RWPE2 (cell line): ENCODE measurements around the gene PDE11A.

Source experiments
- ATAC-seq: fragments of 200-7000 bp; cut with Tn5 transposase; 3 replicates; pipeline ENCODE4 v1.9.1; 2021; ENCODE audit warnings: low read depth
- DNase-seq: peaks from one replicate; pipeline ENCODE4 v3.0.0-alpha.2; 2020; ENCODE audit warnings: low spot score
- H3K27ac ChIP-seq: fragments of 450-650 bp; 2 replicates; pipeline ENCODE4 v1.5.1; 2017; ENCODE audit warnings: mild to moderate bottlenecking; ENCODE audit not compliant: poor library complexity, severe bottlenecking
- H3K27me3 ChIP-seq: fragments of 250-450 bp; sonication (Bioruptor Pico); 2 replicates; pipeline ENCODE4 v1.5.1; 2021; ENCODE audit warnings: mild to moderate bottlenecking, moderate library complexity; ENCODE audit not compliant: insufficient read depth, poor library complexity, severe bottlenecking
- H3K36me3 ChIP-seq: fragments of 250-450 bp; sonication (Bioruptor Pico); 2 replicates; pipeline ENCODE4 v1.5.1; 2020; ENCODE audit warnings: low read depth, mild to moderate bottlenecking, moderate library complexity
- H3K4me1 ChIP-seq: fragments of 250-450 bp; sonication (Bioruptor Pico); 2 replicates; pipeline ENCODE4 v1.5.1; 2021; ENCODE audit warnings: mild to moderate bottlenecking, moderate library complexity; ENCODE audit not compliant: insufficient read depth, poor library complexity, severe bottlenecking
- H3K4me3 ChIP-seq: fragments of 250-450 bp; sonication (Bioruptor Pico); 2 replicates; pipeline ENCODE4 v1.5.1; 2021; ENCODE audit warnings: mild to moderate bottlenecking, moderate library complexity; ENCODE audit not compliant: severe bottlenecking
- H3K9me3 ChIP-seq: fragments of 250-450 bp; sonication (Bioruptor Pico); 2 replicates; pipeline ENCODE4 v1.5.1; 2021; ENCODE audit warnings: mild to moderate bottlenecking, moderate library complexity; ENCODE audit not compliant: severe bottlenecking
- TF ChIP-seq, protein P1 (sequence below): fragments of 450-650 bp; IDR thresholded peaks from one replicate; pipeline ENCODE4 v1.5.1; 2017; ENCODE audit warnings: mild to moderate bottlenecking, moderate library complexity; ENCODE audit not compliant: poor library complexity, severe bottlenecking

The PDE11A gene

DNA sequence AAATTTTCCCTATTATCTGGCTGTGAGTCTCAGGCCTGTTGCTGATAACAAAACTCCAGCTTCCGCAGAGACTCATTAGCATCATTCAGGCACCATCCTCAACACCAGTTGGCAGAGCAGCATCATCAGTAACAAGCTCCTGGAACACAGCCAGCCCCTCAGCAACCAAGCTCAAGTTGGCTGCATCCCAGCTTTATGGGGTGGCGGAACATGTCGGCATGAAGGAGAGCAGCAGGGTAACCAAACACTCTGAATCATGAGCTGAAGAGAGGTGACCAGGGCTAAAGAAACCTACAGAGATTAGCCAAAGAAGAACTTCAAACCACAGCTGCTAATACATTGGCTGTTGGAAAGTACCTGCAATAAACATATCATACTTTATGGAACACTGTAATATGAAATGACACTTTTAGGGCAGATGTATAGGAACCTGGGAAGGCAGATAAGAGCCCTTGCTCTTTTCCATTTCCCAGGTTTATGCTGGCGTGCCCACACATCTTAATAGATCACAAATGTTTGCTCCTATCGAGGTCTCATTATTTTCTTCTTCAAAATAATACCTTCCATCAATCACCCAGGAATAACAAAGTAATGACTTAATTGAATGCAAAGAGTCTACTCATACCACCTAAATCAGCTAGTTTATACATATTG is 63.8 kb downstream of the PDE11A start:
- TF ChIP-seq, protein P1, sequence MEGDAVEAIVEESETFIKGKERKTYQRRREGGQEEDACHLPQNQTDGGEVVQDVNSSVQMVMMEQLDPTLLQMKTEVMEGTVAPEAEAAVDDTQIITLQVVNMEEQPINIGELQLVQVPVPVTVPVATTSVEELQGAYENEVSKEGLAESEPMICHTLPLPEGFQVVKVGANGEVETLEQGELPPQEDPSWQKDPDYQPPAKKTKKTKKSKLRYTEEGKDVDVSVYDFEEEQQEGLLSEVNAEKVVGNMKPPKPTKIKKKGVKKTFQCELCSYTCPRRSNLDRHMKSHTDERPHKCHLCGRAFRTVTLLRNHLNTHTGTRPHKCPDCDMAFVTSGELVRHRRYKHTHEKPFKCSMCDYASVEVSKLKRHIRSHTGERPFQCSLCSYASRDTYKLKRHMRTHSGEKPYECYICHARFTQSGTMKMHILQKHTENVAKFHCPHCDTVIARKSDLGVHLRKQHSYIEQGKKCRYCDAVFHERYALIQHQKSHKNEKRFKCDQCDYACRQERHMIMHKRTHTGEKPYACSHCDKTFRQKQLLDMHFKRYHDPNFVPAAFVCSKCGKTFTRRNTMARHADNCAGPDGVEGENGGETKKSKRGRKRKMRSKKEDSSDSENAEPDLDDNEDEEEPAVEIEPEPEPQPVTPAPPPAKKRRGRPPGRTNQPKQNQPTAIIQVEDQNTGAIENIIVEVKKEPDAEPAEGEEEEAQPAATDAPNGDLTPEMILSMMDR: no peak
- ATAC-seq: peak; percentile 46; the same call in 2 of the 3 replicates
- H3K27ac ChIP-seq: no peak overlapping the region
- no peaks in the 10 kb centered on the region for H3K36me3 ChIP-seq
- no peak overlapping the region for H3K4me3 ChIP-seq
- no peaks in the 10 kb centered on the region for H3K27me3 ChIP-seq
- no peak for DNase-seq
- no peaks in the 10 kb centered on the region for H3K4me1 ChIP-seq
- no peaks in the 10 kb centered on the region for H3K9me3 ChIP-seq

DNA sequence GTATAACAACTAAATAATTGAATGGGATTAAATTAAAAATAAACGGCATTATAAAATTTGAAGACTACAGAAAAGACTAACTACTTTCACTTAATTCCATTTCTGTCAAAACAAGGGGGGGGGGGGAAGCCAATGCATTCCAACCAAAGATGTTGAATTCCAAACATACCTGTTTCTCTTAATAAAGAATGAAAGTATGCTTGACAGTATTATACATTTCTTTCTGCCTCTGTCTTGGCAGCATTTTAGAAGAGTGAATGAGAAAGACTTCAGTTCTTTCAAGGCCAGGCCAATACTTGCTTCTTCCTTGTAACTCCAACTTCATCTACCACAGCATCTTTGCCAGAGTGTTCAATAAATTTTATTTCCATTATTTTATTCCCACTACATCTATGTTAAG is 65.9 kb downstream of the PDE11A start:
- ATAC-seq: no peak
- H3K4me3 ChIP-seq: no peak overlapping the region
- no peak for DNase-seq
- no peaks in the 10 kb centered on the region for H3K36me3 ChIP-seq
- H3K27me3 ChIP-seq: no peaks in the 10 kb centered on the region
- no peak overlapping the region for H3K27ac ChIP-seq
- H3K4me1 ChIP-seq: no peaks in the 10 kb centered on the region
- H3K9me3 ChIP-seq: no peaks in the 10 kb centered on the region
- TF ChIP-seq, protein P1: no peak

DNA sequence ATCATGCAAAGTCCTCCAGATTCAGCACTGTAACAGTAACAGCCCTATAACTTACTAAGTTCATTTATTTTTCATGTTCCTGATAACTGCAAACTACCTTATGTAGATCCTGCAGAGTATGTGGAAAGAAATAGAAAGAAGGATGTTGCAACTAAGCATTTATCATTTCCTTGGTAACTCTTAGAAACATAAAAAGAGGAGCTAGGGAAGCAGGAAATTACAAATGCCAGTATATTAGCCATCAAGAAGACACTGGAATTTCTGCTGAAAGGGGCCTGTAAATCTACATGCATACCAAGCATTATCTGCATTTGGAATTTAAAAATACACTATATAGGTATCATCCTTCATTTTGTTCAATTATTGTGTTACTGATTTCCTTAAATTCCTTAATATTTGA is 66.8 kb downstream of the PDE11A start:
- TF ChIP-seq, protein P1: no peak
- DNase-seq (no peak), ATAC-seq (peak; percentile 36; the same call in 1 of the 3 replicates)
- no peak overlapping the region for H3K27ac ChIP-seq
- H3K36me3 ChIP-seq: no peaks in the 10 kb centered on the region
- no peak overlapping the region for H3K4me3 ChIP-seq
- H3K4me1 ChIP-seq: no peaks in the 10 kb centered on the region
- no peaks in the 10 kb centered on the region for H3K9me3 ChIP-seq
- H3K27me3 ChIP-seq: no peaks in the 10 kb centered on the region

DNA sequence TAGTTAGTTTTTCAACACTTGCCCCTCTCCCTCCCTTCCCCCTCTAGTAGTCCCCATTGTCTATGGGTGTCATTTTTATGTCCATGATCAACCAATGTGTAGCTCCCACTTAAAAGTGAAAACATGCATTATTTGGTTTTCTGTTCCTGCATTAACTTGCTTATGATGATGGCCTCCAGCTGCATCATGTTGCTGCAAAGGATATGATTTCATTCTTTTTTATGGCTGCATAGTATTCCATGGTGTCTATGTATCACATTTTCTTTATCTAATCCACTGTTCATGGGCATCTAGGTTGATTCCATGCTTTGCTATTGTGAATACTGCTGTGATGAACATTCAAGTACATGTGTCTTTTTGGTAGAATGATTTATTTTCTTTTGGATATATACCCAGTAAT is 70.5 kb downstream of the PDE11A start:
- Histone ChIP-seq H3K27ac (no peak overlapping the region), H3K36me3 (no peaks in the 10 kb centered on the region), H3K9me3 (no peaks in the 10 kb centered on the region), H3K27me3 (no peaks in the 10 kb centered on the region), H3K4me1 (no peaks in the 10 kb centered on the region), H3K4me3 (no peak overlapping the region)
- TF ChIP-seq, protein P1: no peak
- no peak for ATAC-seq
- DNase-seq: no peak

DNA sequence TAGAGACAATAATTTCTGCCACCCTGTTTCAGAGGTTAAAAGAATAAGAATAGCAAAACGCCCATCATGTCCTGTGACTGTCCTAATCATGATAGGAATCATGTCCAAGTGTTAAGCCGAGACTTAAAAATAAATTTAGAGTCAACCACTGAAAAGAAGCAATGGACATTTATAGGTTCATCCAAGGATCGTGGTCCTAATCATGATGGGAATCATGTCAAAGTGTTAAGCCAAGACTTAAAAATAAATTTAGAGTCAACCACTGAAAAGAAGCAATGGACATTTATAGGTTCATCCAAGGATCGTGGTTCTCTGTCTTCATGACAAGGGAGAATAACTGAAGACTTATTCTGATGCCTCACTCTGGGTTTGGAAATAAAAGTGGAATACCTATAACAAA is 73.6 kb downstream of the PDE11A start:
- no peak overlapping the region for H3K4me3 ChIP-seq
- TF ChIP-seq, protein P1: no peak
- peak overlapping the region; percentile 54 for H3K27ac ChIP-seq
- no peaks in the 10 kb centered on the region for H3K36me3 ChIP-seq
- H3K4me1 ChIP-seq: no peaks in the 10 kb centered on the region
- no peaks in the 10 kb centered on the region for H3K9me3 ChIP-seq
- ATAC-seq: no peak
- DNase-seq: no peak
- no peaks in the 10 kb centered on the region for H3K27me3 ChIP-seq
